ENCODE data around the gene PXMP4. TPM values are rescaled to one million over a fixed set of nuclear protein-coding genes. Genes with fewer than 3 reads are reported as not detected.

The PXMP4 gene
- total RNA-seq, 2 experiments from 2014 or later = 3.6 to 4.1 TPM

GRCh38 chr20:33656783-33657703 is 63.1 kb downstream of the PXMP4 start:
- H3K27me3 Mint-ChIP-seq = no peaks in the 10 kb centered on the region
- no peaks in the 10 kb centered on the region for H3K27me3 ChIP-seq (ENCODE audit: control insufficient read depth in 1 of 2, insufficient read depth in 2 of 2, low read length in 2 of 2)
- no peaks in the 10 kb centered on the region for H3K4me1 ChIP-seq (ENCODE audit: insufficient read depth, low read length)
- no peak overlapping the region for H3K27ac ChIP-seq (ENCODE audit: low read depth in 1 of 2, low read length in 2 of 2)
- H3K9me3 Mint-ChIP-seq = no peaks in the 10 kb centered on the region
- H3K9me3 ChIP-seq (ENCODE audit: control insufficient read depth in 1 of 2, insufficient read depth in 1 of 2, low read length in 2 of 2) = no peaks in the 10 kb centered on the region
- ATAC-seq (ENCODE audit: poor library complexity) (no peak), DNase-seq (no peak)
- H3K4me1 Mint-ChIP-seq (ENCODE audit: low read depth) = no peaks in the 10 kb centered on the region
- ChIA-PET CTCF (no interaction called here), POLR2A (interaction anchor here (0.7 kb wide), 1 partner anchor 7 kb away, joined by 3 read pairs; no protein-coding TSS in a partner anchor)
- H3K4me3 ChIP-seq (ENCODE audit: low read length) = no peak overlapping the region
- no peaks in the 10 kb centered on the region for H3K36me3 ChIP-seq (ENCODE audit: insufficient read depth, low read length)
- intact Hi-C loops (cut with DNase I, micrococcal nuclease) = no loop called here
- H3K4me3 Mint-ChIP-seq = no peak overlapping the region
- H3K36me3 Mint-ChIP-seq (ENCODE audit: low read depth) = no peaks in the 10 kb centered on the region
- H3K27ac Mint-ChIP-seq = no peak overlapping the region
- no peak for TF ChIP-seq CTCF (IDR thresholded peaks at IDR 0.05)

GRCh38 chr20:33656010-33656782 is 63.9 kb downstream of the PXMP4 start:
- DNase-seq = no peak
- Histone ChIP-seq H3K4me3 (ENCODE audit: low read length) (no peak overlapping the region), H3K36me3 (ENCODE audit: insufficient read depth, low read length) (no peaks in the 10 kb centered on the region), H3K9me3 (ENCODE audit: control insufficient read depth in 1 of 2, insufficient read depth in 1 of 2, low read length in 2 of 2) (no peaks in the 10 kb centered on the region), H3K27ac (ENCODE audit: low read depth in 1 of 2, low read length in 2 of 2) (no peak overlapping the region), H3K4me1 (ENCODE audit: insufficient read depth, low read length) (no peaks in the 10 kb centered on the region), H3K27me3 (ENCODE audit: control insufficient read depth in 1 of 2, insufficient read depth in 2 of 2, low read length in 2 of 2) (no peaks in the 10 kb centered on the region)
- H3K4me1 Mint-ChIP-seq (ENCODE audit: low read depth) = no peaks in the 10 kb centered on the region
- POLR2A ChIA-PET = interaction anchor here (0.7 kb wide), 1 partner anchor 8 kb away, joined by 3 read pairs; no protein-coding TSS in a partner anchor
- H3K4me3 Mint-ChIP-seq = no peak overlapping the region
- ATAC-seq (ENCODE audit: poor library complexity) = no peak
- H3K27ac Mint-ChIP-seq = no peak overlapping the region
- no peaks in the 10 kb centered on the region for H3K27me3 Mint-ChIP-seq
- H3K36me3 Mint-ChIP-seq (ENCODE audit: low read depth) = no peaks in the 10 kb centered on the region
- H3K9me3 Mint-ChIP-seq = no peaks in the 10 kb centered on the region
- intact Hi-C loops (cut with DNase I, micrococcal nuclease) = no loop called here
- CTCF ChIA-PET = no interaction called here
- no peak for TF ChIP-seq CTCF (IDR thresholded peaks at IDR 0.05)

- CTCF ChIA-PET = no interaction called here
- ATAC-seq (ENCODE audit: poor library complexity) (no peak), DNase-seq (no peak)
- no peaks in the 10 kb centered on the region for H3K4me1 Mint-ChIP-seq (ENCODE audit: low read depth)
- Histone ChIP-seq H3K4me3 (ENCODE audit: low read length) (no peak overlapping the region), H3K27me3 (ENCODE audit: control insufficient read depth in 1 of 2, insufficient read depth in 2 of 2, low read length in 2 of 2) (no peaks in the 10 kb centered on the region), H3K4me1 (ENCODE audit: insufficient read depth, low read length) (no peaks in the 10 kb centered on the region), H3K36me3 (ENCODE audit: insufficient read depth, low read length) (no peaks in the 10 kb centered on the region), H3K9me3 (ENCODE audit: control insufficient read depth in 1 of 2, insufficient read depth in 1 of 2, low read length in 2 of 2) (no peaks in the 10 kb centered on the region), H3K27ac (ENCODE audit: low read depth in 1 of 2, low read length in 2 of 2) (no peak overlapping the region)
- no peaks in the 10 kb centered on the region for H3K36me3 Mint-ChIP-seq (ENCODE audit: low read depth)
- no peak overlapping the region for H3K27ac Mint-ChIP-seq
- no peaks in the 10 kb centered on the region for H3K27me3 Mint-ChIP-seq
- H3K9me3 Mint-ChIP-seq = no peaks in the 10 kb centered on the region
- intact Hi-C loops (cut with DNase I, micrococcal nuclease) = no loop called here
- H3K4me3 Mint-ChIP-seq = no peak overlapping the region
- POLR2A ChIA-PET = no interaction called here
- no peak for TF ChIP-seq CTCF (IDR thresholded peaks at IDR 0.05)
Observed at GRCh38 chr20:33655164-33655563, 64.9 kb downstream of the PXMP4 start.
